Mucosa of rectum (tissue), 2 donors: ENCODE measurements around the gene CENPF.
"Not testable (repeated sequence)": the region's sequence is repeated elsewhere in the genome, so short reads cannot be mapped to it uniquely, and the experiment has no call there.

Experiments used
- H3K27ac ChIP-seq, 2 donors: one replicate each; pipeline ENCODE4 v1.7.0; 2013; ENCODE audit warnings: inconsistent platforms in 2 of 2, low read depth in 2 of 2, low read length in 2 of 2
- H3K27me3 ChIP-seq, 2 donors: one replicate each; pipeline ENCODE4 v1.7.0; 2013; ENCODE audit warnings: low read length in 2 of 2; ENCODE audit not compliant: control insufficient read depth in 2 of 2, insufficient read depth in 2 of 2
- H3K36me3 ChIP-seq, 2 donors: one replicate each; pipeline ENCODE4 v1.7.0; 2013; ENCODE audit warnings: low read length in 2 of 2; ENCODE audit not compliant: control insufficient read depth in 2 of 2, insufficient read depth in 2 of 2
- H3K4me1 ChIP-seq, 2 donors: one replicate each; pipeline ENCODE4 v1.7.0; 2013; ENCODE audit warnings: low read length in 2 of 2, mild to moderate bottlenecking in 1 of 2; ENCODE audit not compliant: control insufficient read depth in 2 of 2, insufficient read depth in 2 of 2
- H3K4me3 ChIP-seq, 2 donors: one replicate each; pipeline ENCODE4 v1.7.0; 2013; ENCODE audit warnings: low read length in 2 of 2
- H3K9ac ChIP-seq, 2 donors: one replicate each; pipeline ENCODE4 v1.7.0; 2013; ENCODE audit warnings: low read length in 2 of 2, low read depth in 1 of 2, mild to moderate bottlenecking in 1 of 2
- H3K9me3 ChIP-seq, 2 donors: one replicate each; pipeline ENCODE4 v1.7.0; 2013; ENCODE audit warnings: low read length in 2 of 2; ENCODE audit not compliant: control insufficient read depth in 2 of 2
- donor health status: healthy.
- donor health status: Normal muscosa, but diverticular disease.

CENPF gene

DNA sequence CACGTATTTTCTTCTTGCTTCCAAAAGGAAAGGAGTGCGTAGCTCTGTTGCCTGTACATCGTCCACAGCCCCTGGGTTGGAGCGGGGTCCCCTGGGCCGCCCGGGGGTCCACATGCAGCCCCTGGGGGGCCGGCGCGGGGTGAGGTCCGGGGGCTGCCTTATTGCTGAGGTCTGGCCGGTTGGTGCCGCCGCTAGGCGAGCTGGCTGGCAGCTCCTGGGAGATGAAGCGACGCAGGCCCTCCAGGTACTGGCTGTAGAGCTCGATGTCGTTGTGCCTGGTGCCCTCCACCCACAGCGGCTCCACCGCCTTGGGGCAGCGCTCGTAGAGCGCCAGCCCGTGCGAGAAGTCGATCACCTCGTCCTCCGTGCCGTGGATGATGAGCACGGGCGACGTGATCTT lies 2.5 kb downstream of the CENPF start:
- H3K9ac ChIP-seq, H3K36me3 ChIP-seq, H3K27ac ChIP-seq, H3K9me3 ChIP-seq, H3K4me3 ChIP-seq, H3K4me1 ChIP-seq, H3K27me3 ChIP-seq: not testable (repeated sequence)

- not testable (repeated sequence) for H3K4me3 ChIP-seq, H3K27me3 ChIP-seq, H3K4me1 ChIP-seq, H3K27ac ChIP-seq, H3K36me3 ChIP-seq, H3K9me3 ChIP-seq, H3K9ac ChIP-seq
These were observed 3.2 kb downstream of the CENPF start for GRCh38 chr1:214605933-214606925.

DNA sequence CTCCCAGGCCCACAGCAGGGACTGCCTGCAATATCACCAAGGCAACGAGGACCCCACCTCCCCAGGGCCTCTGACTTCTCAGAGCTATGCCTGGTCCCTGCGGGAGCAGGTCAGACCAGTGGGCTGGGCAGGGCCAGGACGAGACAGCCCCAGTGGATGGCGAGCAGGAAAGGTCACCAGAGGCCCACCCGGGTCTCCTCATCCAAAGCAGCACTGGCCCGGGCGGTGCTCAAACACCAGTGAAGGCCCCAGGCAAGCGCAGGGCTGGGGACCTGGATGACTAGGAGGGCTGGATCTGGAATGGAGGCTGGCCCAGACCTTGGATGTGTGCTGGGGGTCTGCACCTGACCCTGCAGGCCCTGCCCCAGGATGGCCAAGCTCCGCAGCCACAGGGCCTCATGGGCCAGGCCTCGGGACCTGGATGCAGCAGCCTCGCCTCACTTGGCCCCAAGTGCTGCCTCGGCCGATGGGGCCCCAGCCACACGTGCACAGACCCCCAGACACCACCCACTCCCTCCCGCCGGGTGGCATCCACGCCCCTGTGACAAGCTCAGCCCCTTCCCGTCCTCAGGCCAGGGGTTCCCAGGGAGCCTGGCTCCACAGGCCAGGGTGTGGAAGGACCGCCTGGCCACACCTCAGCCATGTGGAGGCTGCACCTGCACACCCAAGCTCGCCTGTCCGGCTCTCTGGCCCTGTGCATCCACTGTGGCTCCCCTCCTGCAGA lies 4.7 kb downstream of the CENPF start:
- not testable (repeated sequence) for H3K27me3 ChIP-seq, H3K9me3 ChIP-seq, H3K4me1 ChIP-seq, H3K36me3 ChIP-seq, H3K27ac ChIP-seq, H3K4me3 ChIP-seq, H3K9ac ChIP-seq

GRCh38 chr1:214608216-214608783 lies 5.3 kb downstream of the CENPF start:
- H3K4me1 ChIP-seq, H3K36me3 ChIP-seq, H3K27me3 ChIP-seq, H3K27ac ChIP-seq, H3K9ac ChIP-seq, H3K9me3 ChIP-seq, H3K4me3 ChIP-seq: not testable (repeated sequence)

DNA sequence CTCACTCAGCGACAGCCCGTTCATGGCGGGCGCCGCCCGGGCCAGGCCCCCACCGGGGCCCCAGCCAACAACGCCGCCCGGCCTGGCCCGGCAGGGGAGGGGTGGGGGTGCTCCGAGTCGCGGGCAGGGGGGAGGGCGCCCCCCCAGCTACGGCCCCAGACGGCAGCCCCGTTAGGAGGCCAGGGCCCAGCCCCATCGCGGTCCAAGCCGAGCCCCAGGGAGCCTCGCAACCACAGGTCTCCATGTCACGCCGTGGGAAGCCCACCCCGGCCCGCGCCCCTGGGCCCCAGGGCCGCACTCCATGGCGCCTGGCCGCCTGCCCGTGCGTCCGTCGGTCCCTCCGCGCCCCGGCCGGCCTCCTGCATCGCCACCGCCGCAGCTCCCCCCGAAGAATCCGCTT lies 5.8 kb downstream of the CENPF start:
- H3K27ac ChIP-seq, H3K4me3 ChIP-seq, H3K4me1 ChIP-seq, H3K36me3 ChIP-seq, H3K27me3 ChIP-seq, H3K9ac ChIP-seq, H3K9me3 ChIP-seq: not testable (repeated sequence)

DNA sequence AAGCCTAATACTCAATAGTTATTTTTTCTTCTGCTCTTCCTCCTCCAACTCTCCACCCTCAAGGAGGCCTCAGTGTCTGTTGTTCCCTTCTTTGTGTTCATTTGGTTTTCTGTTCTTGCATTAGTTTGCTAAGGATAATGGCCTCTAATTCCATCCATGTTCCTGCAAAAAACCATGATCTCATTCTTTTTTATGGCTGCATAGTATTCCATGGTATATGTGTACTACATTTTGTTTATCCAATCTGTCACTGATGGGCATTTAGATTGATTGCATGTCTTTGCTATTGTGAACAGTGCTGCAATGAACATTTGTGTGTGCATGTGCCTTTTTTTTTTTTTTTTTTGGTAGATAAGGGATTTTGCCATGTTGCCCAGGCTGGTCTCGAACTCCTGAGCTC lies 6.7 kb downstream of the CENPF start:
- Histone ChIP-seq H3K9ac (no peak overlapping the region), H3K27ac (no peak overlapping the region), H3K9me3 (no peaks in the 10 kb centered on the region), H3K36me3 (no peaks in the 10 kb centered on the region), H3K4me3 (no peak overlapping the region), H3K4me1 (no peaks in the 10 kb centered on the region), H3K27me3 (no peaks in the 10 kb centered on the region)

DNA sequence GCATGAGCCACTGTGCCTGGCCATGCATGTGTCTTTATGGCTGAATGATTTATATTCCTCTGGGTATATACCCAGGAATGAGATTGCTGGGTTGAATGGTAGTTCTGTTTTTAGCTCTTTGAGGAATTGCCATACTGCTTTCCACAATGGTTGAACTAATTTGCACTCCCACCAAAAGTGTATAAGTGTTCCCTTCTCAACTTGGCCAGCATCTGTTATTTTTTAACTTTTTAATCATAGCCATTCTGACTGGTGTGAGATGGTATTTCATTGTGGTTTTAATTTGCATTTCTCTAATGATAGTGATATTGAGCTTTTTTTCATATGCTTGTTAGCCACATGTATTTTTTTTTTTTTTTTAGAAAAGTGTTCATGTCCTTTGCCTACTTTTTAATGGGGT lies 7.1 kb downstream of the CENPF start:
- not testable (repeated sequence) for H3K4me1 ChIP-seq, H3K36me3 ChIP-seq, H3K9me3 ChIP-seq, H3K27ac ChIP-seq, H3K4me3 ChIP-seq, H3K9ac ChIP-seq, H3K27me3 ChIP-seq

DNA sequence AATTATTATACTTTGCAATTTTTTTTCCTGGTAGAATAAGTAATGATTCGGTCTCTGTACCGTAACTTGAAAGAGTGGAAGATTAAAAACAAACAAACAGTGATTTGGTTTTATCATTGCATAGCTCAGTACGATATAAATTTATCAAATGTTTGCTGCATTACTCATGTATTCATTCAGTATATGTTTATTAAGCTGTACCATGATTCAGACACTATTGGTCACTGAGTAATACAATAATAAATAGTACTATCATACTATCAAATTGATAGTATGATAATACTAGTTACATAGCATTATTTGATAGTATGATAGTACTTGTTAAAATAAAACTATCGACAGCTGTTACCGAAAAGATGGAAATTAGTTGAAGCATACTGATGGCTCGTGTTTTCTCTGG lies 12.1 kb downstream of the CENPF start:
- Histone ChIP-seq H3K4me1 (no peaks in the 10 kb centered on the region), H3K27me3 (no peaks in the 10 kb centered on the region), H3K27ac (no peak overlapping the region), H3K9ac (no peak overlapping the region), H3K36me3 (no peaks in the 10 kb centered on the region), H3K9me3 (no peaks in the 10 kb centered on the region), H3K4me3 (no peak overlapping the region)

DNA sequence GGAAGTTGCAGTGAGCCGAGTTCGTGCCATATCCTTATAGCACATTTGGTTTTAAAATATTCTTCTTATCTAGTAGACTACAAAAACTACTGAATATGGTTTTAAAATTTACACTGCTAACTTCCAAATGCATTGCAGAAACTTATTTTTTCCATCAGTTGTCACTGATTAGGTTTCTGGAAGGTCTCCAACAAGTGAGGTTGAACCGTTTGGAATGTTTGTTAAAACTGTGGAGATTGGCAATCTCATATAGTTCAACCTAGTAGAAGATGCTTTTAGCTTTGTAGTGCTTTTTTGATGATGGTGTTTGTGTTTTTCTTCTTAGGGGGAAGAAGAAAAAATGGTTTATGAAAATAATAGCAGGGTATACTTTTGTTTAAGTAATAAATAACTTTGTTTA lies 12.9 kb downstream of the CENPF start:
- Histone ChIP-seq H3K4me3 (no peak overlapping the region), H3K9ac (no peak overlapping the region), H3K4me1 (no peaks in the 10 kb centered on the region), H3K27me3 (no peaks in the 10 kb centered on the region), H3K36me3 (no peaks in the 10 kb centered on the region), H3K9me3 (no peaks in the 10 kb centered on the region), H3K27ac (no peak overlapping the region)

GRCh38 chr1:214617246-214617645 lies 14.3 kb downstream of the CENPF start:
- no peaks in the 10 kb centered on the region for H3K9me3 ChIP-seq
- H3K4me1 ChIP-seq: no peaks in the 10 kb centered on the region
- H3K4me3 ChIP-seq: no peak overlapping the region
- no peak overlapping the region for H3K27ac ChIP-seq
- H3K36me3 ChIP-seq: peaks cover 2 to 4% of the 10 kb centered on the region in 2 donors
- no peak overlapping the region for H3K9ac ChIP-seq
- no peaks in the 10 kb centered on the region for H3K27me3 ChIP-seq
